SU-DHL-6 (cell line): ENCODE data around the gene LAMTOR5.

Experiments
- CTCF ChIP-seq: fragments of 200-600 bp; sonication (generic); IDR thresholded peaks from one replicate; pipeline ENCODE4 v1.5.1; 2017; ENCODE audit warnings: antibody characterized with exemption, mild to moderate bottlenecking, low read length, moderate library complexity; ENCODE audit not compliant: insufficient read depth, poor library complexity, severe bottlenecking
- EZH2phosphoT487 ChIP-seq: fragments of 200-600 bp; sonication (generic), shearing (Covaris generic); conservative IDR thresholded peaks from 2 replicates; pipeline ENCODE4 v1.6.1; 2018; ENCODE audit warnings: mild to moderate bottlenecking, antibody characterized with exemption, low read length, moderate library complexity, mixed read lengths

- TF ChIP-seq CTCF (no peak), EZH2phosphoT487 (no peak)
Measured at GRCh38 chr1:110408488-110408887, 994 bp upstream of the LAMTOR5 start.
